GM21367 (cell line): ENCODE results near the gene SH3PXD2B.
"Not testable (repeated sequence)": the region's sequence is repeated elsewhere in the genome, so short reads cannot be mapped to it uniquely, and the experiment has no call there.

ENCODE experiments used
- ATAC-seq: cut with Tn5 transposase; IDR thresholded peaks from one replicate; pipeline ENCODE4 v1.9.1; 2021; ENCODE audit not compliant: unreplicated experiment

The SH3PXD2B gene

DNA sequence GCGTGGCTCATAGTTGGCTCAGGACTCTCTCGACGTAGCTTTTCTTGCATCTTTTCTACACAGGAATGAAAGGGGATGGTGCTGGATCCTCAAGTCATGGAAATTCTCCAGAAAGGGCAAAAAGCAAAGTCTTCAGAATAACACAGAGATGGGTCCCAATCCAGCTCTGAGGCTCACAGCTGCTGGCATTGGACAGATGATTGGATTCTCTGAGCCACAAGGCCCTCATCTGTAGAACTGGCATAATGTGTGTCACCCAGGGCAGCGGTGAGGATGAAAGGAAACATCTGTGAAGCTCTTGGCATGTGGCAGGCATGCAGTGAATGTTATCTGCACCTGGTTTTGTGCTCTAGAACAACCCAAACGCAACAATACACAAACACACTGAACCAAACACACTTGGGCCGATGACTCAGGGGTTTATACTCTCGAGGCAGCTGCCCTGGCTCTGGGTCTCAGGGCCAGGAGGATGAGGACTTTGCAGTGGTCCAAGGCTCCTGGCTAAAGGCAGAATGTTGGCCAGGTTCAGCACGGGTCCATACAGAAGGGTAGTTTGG is 106.8 kb downstream of the SH3PXD2B start:
- ATAC-seq, result no peak

DNA sequence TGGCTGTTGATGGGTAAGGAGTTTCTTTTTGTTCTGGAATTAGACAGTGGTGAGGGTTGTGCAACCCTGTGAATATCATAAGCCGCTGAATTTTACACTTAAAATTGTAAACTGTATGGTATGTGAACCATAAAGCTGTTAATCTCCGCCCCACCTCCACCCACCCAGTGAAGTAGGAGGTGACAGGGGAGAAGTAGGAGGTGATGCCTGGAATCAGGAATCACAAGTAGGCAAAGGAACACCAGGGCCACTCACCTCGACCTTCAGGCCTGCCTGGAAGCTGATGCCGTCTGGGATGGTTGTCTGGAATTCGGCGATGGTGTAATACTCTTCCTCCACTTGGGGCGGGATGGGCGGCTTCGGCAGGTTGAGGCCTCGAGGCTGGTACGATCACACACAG is 108.4 kb downstream of the SH3PXD2B start:
- ATAC-seq, result no peak

DNA sequence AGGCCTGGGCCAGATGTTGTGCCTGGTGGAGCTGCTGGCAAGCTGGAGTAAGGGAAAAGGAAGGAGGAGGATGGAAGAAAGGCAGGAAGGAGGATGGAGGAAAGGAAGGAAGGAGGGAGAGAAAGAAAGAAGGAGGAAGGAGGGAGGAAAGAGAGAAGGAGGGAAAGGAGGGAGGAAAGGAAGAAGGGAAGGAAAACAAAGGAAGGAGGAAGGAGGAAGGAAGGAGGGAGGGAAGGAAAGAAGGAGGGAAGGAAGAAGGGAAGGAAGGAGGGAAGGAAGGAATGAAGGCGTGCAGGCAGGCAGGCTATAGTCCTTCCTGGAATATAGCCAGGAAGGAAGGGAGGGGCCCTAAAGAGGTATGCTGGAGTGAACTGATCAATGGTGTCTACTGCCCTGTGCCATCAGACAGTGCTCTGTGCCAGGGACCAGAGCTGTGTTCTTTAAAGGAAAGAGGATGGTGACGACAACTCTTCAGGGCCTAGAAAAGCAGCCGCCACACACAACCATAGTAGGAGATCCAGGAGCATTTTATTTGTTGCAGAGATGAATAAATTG is 109.4 kb downstream of the SH3PXD2B start:
- no peak for ATAC-seq

- ATAC-seq, result no peak
Measured at GRCh38 chr5:172343741-172344140, 110.6 kb downstream of the SH3PXD2B start.

DNA sequence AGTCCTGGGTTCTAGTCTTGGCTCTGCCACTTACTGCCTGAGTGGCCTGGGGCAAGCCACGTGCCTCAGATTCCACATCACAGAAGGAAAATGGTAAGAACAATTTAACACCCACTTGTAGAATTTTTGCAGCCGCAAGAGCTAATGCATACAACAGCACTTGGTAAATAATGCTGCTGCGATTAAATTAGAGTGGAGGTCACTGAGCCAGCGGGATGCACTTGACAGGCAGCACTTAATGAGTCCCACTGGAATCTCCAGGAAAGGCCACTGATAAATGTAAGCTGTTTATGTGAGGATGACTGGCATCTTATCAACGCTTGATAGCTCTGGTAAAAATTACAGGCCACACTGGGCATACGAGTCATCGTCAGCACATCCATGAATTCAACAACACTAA is 111.4 kb downstream of the SH3PXD2B start:
- no peak for ATAC-seq

GRCh38 chr5:172339264-172340180 is 114.8 kb downstream of the SH3PXD2B start:
- no peak for ATAC-seq

- ATAC-seq, result no peak
Measured at GRCh38 chr5:172336676-172337285, 117.5 kb downstream of the SH3PXD2B start.

- no peak for ATAC-seq
Measured at GRCh38 chr5:172336264-172336663, 118.1 kb downstream of the SH3PXD2B start.

- no peak for ATAC-seq
Measured at GRCh38 chr5:172335721-172336120, 118.6 kb downstream of the SH3PXD2B start.

- no peak for ATAC-seq
Measured at GRCh38 chr5:172334641-172335040, 119.7 kb downstream of the SH3PXD2B start.

DNA sequence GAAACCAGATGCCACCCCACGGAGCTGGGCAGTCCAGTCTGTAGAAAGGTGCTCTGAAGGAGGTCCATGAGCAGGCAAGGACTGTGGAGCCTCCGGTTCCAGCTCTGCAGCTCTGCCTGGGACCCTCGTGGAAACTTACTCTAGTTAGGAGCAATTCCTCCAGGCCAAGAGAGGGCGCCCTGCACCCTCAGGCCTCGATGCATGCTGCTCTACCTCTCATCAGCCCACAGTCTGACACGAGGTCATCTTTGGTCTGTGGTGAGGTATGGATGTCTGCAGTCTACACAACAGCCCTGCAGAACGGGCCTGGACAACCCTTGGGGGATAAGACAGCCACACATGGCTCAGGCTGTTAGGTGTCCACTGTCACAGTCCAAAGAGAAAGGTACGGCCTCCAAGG is 120.1 kb downstream of the SH3PXD2B start:
- ATAC-seq, result no peak

GRCh38 chr5:172326901-172327300 is 127.4 kb downstream of the SH3PXD2B start:
- not testable (repeated sequence) for ATAC-seq

- ATAC-seq, result no peak
Measured at GRCh38 chr5:172325452-172325851, 128.9 kb downstream of the SH3PXD2B start.

GRCh38 chr5:172322028-172322965 is 132.0 kb downstream of the SH3PXD2B start:
- peak; percentile 60 for ATAC-seq

- ATAC-seq, result no peak
Measured at GRCh38 chr5:172321593-172321992, 132.7 kb downstream of the SH3PXD2B start.

GRCh38 chr5:172319708-172320441 is 134.4 kb downstream of the SH3PXD2B start:
- no peak for ATAC-seq

GRCh38 chr5:172315587-172316493 is 138.5 kb downstream of the SH3PXD2B start:
- ATAC-seq, result peak; percentile 34

- no peak for ATAC-seq
Measured at GRCh38 chr5:172313915-172314314, 140.4 kb downstream of the SH3PXD2B start.

DNA sequence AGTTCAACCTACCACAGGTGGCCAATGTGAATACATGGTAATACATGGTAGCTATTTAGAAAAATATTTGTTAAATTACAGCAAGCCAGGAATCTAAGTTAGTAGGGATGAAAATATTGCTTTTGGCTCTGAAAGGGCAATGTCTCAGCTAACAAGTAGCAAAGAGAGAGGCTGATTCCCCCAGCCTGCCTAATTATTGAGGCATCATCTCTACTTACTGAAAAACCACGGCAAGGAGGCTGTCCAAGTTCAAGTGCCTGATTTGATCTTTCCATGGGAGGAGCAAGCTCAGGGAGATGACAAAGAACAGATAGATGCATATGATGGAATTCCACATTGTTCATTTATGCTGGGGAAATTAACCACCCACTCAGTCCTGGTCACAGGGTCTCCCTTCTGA is 142.0 kb downstream of the SH3PXD2B start:
- ATAC-seq, result no peak
